HG03354 (cell line): ENCODE results near the gene SLC25A12.
"Not testable (repeated sequence)": the region's sequence is repeated elsewhere in the genome, so short reads cannot be mapped to it uniquely, and the experiment has no call there.

Experiments used
- ATAC-seq: cut with Tn5 transposase; IDR thresholded peaks from one replicate; pipeline ENCODE4 v1.9.1; 2021; ENCODE audit warnings: mild to moderate bottlenecking; ENCODE audit not compliant: unreplicated experiment, poor library complexity, severe bottlenecking

Gene SLC25A12

DNA sequence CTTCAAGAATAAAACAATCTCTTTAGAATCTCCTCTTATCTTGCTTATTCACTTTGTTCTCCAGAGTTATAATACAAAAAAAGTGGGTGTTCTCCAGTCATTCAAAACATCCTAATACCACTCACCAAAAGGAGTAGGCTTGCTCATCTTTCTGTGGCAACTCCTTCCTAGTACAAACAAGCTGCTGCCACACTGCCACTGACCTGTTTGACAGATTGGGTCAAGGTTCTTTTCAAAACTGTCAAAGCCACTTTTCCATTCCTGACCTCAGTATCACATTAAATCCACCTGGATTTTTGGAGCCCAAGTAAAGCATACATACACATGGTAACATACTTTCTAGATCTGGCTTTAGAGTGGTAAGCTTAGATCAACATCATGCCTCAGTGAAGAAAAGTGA is 59.8 kb downstream of the SLC25A12 start:
- no peak for ATAC-seq

DNA sequence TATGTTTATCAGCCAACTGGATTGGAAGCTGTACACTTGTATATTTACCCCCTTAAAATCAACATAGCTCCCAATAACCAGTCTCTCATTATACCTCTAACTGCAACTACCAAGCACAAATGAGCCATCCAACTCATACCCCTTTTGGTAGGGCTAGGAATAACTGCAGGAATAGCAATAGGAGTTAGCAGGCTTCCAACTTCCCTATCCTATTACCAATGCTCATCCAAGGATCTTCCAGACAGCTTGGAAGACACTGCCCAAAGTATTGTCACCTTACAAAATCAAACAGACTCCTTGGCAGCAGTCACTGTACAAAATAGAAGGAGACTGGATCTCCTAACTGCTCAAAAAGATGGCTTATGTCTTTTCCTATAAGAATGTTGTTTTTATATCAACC is 61.6 kb downstream of the SLC25A12 start:
- ATAC-seq: no peak

DNA sequence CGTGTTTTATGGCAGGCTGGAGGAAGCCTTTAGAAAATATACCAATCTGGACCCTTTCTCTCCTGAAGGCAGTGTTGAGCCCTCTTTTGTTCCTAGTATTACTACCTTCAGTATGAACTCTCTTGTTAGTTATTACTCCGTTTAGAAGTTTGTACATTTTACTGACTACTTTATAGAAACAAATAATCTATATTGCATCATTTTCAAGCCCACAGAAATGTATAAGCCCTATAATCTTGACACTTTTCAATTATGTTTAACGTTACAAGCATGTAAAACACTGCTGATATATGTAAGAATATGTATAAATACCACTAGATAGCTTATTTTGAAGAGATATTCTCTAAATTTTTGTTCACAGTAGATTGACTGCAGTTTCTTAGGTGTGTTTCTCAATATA is 64.0 kb downstream of the SLC25A12 start:
- no peak for ATAC-seq

DNA sequence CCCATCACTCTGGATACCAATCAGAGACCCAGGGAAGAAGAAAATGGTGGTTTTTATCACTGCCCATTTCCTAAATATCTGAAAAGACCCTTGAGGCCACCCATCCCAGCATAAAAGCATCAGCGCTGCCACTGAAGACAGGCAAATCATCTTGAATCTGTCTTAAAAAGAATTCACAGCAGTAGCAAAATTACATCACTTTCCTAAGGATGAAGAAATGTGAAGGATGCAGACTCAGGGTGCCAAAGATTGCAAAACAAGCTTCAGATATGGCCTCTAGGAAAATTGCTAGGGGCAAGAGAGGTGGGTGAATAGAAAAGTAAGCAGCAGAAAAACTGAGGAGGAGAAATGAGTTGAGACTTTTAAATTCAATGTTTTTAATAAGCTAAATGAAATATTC is 70.0 kb downstream of the SLC25A12 start:
- ATAC-seq: no peak

DNA sequence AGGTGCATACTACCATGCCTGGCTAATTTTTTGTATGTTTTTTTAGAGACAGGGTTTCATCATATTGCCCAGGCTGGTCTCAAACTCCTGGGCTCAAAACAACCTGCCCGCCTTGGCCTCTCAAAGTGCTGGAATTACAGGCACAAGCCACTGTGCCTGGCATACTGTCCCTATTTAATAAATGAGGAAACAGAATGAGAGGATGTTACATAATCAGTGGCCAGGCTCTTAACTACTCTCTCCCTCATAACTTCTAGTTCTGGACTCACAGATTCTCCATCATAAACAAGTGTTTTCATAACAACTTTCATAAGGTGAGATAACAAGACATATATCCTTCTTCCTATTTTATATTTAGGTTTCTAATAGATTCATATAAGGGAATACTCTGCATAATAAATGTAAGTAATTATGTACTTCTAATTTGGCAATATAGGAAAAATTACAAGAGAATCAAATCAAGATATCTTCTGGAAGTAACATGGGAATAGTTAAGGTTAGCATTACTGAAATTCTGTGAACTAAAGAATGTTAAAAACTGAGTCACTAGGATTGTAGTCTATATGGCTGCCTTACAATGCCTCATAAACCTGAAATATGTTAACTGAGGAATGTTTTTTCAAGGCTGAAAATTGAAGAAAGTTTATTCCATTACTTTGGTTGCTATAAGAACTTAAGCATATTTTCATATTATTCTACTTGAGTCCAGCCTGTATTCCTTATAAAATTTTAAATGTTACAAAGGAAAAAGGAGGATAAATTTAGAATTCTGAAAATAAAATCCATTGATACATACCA is 71.3 kb downstream of the SLC25A12 start:
- ATAC-seq: no peak

DNA sequence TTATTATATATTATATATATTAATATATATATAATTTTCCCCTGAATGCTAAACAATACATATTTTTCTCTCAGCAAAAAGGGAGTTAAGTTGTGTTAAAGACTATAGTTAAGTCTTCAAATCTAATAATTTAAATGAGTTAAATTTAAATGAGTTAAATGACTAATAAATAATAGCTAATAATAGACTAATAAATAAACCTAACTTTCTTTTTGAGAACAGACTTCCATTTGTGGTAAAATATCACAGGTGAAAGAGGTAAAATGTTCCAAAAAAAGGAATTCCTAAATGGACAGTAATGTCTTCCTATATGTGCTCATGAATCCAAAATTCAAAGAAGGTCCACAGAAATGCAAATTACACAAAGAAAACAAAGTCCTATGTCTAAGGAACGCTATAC is 74.6 kb downstream of the SLC25A12 start:
- no peak for ATAC-seq

DNA sequence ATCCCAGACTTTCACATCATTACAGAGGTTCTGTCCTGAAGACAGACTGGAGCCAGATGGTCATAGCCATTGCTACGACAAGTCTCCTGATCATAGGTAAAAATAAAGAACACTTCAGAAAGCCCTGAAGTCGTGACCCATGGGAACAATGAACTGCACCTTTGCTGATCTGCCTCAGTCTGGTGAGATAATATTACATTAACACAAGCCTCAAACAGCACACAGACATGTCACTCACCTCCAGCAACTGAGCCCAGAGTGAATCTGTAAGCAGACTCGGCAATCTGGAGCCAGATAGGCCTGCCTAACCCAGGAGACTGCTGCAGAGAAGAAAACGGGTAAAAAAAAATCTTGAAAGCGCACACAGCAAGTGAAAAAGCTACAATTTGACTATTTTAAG is 79.2 kb downstream of the SLC25A12 start:
- ATAC-seq: no peak

DNA sequence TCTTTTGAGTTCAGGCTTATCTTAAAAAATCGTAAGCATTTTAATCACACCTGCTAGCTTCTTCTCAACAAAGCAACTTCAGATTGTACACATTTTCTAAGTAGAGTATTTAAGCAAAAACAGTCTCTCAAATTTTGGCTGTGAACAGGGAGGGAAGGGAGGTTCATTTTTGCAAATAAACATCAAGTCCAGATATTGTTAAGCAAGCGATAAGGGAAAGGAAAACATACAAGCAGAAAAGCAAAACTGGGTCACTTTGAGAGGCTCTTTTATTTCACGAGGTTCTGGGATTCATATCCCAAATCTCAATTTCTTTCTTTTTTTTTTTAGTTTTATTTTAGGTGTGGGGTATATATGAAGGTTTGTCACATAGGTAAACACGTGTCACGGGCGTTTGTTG is 79.9 kb downstream of the SLC25A12 start:
- no peak for ATAC-seq

DNA sequence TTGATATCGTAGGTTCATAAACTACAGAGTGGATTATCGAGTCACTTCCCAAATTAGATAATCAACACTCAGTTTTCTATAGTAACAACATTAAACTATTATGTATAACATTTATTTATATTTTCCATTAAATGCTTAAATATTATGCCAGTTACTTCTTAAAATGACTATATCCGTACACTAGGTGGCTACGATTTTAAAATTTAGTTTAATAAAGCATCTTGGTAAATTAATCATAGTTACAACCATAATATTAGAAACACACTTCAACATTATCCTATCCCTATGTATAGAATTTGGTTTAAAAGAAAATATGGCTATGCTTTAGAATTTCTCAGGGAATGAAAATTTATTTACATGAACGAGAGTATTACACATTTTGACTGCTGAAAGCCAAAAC is 80.3 kb downstream of the SLC25A12 start:
- no peak for ATAC-seq

DNA sequence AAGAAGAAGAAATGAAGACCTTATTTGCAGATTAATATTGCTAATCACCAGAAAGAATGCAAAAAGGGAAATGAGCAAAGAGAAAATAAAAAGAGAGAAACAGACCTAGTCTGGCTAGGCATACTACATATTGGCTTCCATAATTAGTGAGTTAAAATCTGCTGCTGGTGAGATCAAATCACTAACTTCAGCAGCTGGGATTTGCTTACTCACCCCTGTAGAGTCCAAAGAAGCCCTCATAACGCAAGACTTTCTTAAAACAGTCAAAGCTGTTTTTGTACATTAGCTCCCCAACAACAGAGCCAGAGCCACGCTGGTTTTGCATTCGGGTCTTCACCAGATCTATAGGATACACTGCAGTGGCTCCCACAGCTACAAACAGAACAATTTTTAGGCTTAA is 80.9 kb downstream of the SLC25A12 start:
- no peak for ATAC-seq

DNA sequence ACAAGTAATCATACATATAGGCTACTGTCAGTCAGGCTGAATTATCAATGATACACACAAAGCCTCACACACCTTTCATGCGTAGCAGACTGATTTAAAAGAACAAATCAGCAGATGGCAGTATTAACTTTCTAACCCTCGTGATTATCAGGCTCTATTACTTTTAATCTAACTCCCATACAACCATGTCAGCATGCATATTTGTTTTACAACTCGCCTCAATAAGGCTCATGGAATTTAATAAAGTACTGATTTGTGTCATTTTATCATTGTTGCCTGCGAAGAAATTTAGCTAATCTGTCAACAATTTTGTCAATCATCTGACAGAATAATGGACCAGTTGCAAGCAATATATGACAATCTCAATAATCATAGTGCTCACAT is 82.8 kb downstream of the SLC25A12 start:
- no peak for ATAC-seq

DNA sequence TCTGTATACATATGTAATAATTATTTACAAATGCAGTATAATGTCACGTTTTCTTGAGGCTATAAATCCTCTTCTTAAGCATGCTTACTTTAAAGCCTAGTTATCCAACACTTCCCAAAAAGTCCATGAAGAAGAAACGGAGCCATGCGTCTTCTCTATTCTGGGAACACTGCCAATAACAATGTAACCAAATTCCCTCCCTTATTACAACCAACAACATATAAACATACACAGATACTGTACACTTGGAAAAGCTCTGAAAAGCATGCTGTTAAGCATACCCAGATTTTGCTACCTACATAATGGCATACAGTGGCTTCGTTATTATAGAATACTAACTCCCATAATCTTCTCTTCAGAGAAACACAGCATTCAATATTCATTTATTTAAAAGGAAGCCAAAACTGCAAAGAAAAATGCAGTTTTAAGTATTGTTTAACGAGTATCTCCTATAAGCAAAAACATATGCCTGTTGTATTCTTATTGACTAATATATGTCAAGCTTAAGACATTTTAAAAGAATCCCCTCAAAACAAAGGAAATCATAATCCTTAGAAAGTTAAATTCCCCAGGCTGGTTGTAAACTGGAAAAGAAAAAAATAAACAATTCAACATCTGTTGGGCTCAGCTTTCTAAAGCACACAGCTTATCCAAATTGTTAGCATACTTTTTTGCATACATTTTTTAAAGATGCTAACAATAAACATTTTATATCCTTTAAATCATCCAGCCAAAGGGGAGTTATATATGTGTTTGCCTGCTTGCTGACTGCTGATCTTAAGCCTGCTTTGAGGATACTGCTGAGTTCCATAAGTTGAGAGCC is 83.4 kb downstream of the SLC25A12 start:
- no peak for ATAC-seq

DNA sequence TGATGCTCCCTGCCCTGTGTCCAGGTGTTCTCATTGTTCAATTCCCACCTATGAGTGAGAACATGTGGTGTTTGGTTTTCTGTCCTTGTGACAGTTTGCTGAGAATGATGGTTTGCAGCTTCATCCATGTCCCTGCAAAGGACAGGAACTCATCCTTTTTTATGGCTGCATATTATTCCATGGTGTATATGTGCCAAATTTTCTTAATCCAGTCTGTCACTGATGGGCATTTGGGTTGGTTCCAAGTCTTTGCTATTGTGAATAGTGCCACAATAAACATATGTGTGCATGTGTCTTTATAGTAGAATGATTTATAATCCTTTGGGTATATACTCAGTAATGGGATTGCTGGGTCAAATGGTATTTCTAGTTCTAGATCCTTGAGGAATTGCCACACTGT is 85.2 kb downstream of the SLC25A12 start:
- not testable (repeated sequence) for ATAC-seq

DNA sequence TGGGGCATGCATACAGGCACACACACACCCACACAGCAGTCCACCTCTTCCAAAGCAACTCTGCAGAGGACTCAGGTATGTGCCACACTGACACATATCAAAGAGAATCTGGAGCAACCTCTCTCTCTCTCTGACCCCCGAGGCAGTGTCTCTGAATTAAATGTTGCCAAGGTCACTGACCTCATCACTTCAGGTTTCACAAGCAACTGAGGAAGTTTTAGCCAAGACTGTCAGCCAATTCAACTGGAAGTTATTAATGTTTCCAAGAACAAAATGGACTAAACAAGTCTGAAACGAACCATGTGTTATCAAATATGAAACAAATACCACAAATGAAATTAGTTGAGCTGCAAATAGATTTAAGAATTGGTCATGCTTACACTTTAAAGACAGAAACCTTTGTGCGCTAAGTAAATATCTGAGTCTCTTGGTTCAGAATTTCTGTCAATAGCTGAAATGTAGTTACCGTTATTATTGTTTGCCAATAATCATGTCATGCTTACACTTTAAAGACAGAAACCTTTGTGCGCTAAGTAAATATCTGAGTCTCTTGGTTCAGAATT is 86.1 kb downstream of the SLC25A12 start:
- ATAC-seq: no peak

DNA sequence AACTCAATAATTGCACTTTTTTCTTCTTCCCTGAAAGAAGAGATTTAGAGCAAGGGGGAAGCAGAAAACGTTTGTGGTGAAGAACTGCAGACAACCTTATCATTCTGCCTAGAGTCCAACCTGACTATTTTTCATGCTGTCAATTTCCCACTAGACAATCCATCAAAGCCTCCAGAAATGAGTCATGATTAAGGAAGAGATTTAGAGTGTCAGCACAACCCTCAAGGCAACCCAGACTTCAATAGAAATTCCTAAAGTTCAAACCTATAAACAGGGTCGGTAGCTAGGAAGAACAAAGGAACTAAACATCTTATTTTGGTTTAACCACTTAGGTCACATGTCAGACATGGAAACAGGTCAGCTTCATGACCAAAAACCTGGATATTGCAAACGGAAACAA is 86.9 kb downstream of the SLC25A12 start:
- no peak for ATAC-seq

DNA sequence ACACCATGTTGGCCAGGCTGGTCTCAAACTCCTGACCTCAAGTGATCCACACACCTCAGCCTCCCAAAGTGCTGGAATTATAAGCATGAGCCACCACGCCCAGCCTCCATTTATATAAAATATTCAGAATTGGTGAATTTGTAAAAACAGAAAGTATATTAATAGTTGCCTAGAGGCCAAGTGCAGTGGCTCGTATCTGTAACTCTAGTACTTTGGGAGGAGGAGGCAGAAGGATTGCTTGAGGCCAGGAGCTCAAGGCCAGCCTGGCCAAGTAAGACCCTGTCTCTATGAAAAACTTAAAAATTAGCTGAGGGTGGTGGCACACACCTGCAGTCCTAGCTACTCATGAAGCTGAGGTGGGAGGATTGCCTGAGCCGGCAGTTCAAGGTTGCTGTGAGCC is 89.6 kb downstream of the SLC25A12 start:
- no peak for ATAC-seq

DNA sequence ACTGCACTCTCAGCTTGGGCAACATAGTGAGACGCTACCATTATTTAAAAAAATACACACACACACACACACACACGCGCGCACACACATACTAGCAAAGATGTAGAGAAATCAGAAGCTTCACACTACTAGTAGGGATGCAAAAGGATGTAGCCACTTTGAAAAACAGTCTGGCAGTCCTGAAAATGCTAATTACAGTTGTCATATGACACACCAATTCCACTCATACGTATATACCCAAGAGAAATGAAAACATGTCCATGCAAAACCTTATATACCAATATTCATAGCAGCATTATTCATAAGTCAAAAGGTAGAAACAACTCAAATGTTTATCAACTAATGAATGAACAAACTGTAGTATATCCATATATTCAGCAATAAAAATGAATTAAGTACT is 90.3 kb downstream of the SLC25A12 start:
- no peak for ATAC-seq

DNA sequence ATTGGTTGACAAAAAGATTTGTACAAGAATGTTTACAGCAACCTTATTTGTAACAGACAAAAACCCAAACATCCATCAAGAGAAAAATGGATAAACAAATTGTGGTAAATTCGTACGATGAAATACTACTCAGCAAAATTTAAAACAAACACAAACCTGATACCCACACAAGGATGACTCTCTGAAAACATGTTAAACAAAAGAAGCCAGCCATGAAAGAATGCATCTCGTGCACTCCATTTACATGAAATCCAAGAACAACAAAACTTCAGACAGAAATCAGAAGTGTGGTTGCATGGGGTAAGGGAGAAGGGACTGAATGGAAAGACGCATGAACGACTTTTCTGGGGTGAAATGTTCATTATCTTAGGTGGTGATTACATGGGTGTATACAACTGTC is 93.4 kb downstream of the SLC25A12 start:
- ATAC-seq: no peak

DNA sequence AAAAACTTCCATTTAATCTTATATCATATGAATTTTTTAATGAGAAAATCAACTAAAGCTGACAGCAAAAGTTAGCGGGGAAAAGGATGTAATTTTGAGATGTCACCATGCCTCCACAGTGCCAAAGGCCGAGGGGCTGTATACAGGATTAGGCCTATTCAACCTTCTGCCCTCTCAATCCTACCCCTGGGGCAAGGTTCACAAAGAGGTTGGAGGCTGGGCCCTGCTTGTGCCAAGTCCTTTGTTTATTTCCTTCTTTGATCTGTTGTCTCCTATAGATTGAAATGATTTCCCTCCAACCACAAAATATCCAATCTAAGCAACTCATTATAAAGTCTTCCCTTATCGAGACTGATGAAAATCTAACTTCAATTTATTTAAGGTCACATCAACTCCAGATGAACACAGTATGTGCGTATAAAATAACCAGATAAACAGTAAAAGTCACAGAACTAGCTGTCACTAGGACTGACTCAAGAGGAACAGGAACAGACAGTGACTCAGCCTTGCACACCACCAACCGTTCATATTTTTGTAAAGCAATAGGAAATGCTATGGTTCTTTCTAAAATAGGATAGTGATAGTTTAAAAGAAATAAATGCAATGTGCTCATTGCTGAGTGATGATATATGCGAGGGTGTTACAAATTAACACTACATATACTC is 95.8 kb downstream of the SLC25A12 start:
- no peak for ATAC-seq

DNA sequence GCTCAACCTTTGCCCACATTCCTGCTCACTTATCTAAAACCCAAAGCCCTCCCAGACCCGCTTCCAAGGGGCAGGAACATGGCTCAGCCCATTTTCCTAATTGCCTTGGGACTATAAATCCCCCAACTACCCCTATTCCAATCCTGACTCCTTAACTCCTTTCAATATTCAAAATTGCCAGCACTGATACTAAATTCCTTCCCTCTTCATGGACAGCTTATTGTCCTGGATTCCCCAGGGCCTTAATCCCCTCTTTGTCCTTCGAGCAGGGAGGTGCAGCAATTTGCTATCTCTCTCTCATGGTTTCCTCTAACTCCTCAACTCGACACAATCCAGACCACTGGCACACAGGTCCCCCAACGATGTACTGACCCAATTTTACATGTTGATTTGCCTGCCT is 99.1 kb downstream of the SLC25A12 start:
- no peak for ATAC-seq
